Keratinocyte (primary cell): Measurements from ENCODE around the gene PRPF6. TPM values are rescaled to one million over a fixed set of nuclear protein-coding genes. Genes with fewer than 3 reads are reported as not detected.

Experiments used
- DNase-seq: peaks from one replicate; pipeline ENCODE4 v3.0.0-alpha.2; 2011; ENCODE audit warnings: low read depth, missing footprints, low spot score
- FAIRE-seq: peaks from 2 replicates; lab custom pipeline; 2011; peaks lifted over from hg19 to GRCh38; lab: Jason Lieb, UNC
- H2AFZ ChIP-seq: 2 replicates; pipeline ENCODE4 v1.6.0; 2012; ENCODE audit warnings: low read length, control low read depth, inconsistent platforms; ENCODE audit not compliant: control insufficient read depth
- H3K27ac ChIP-seq: 2 replicates; pipeline ENCODE4 v1.5.1; 2011; ENCODE audit warnings: low read length; ENCODE audit not compliant: control insufficient read depth, insufficient read depth
- H3K27me3 ChIP-seq: 3 replicates; pipeline ENCODE4 v1.6.0; 2011; ENCODE audit warnings: low read length; ENCODE audit not compliant: control insufficient read depth, insufficient read depth; ENCODE audit errors: extremely low read depth
- H3K36me3 ChIP-seq, 2 experiments: 2 replicates in 1 of 2; 3 replicates in 1 of 2; pipeline ENCODE4 v1.5.1; 2011; ENCODE audit warnings: low read length in 2 of 2, mild to moderate bottlenecking in 1 of 2; ENCODE audit not compliant: control insufficient read depth in 2 of 2, insufficient read depth in 2 of 2; ENCODE audit errors: extremely low read depth in 1 of 2
- H3K4me1 ChIP-seq: 3 replicates; pipeline ENCODE4 v1.5.1; 2011; ENCODE audit warnings: low read length; ENCODE audit not compliant: control insufficient read depth, insufficient read depth; ENCODE audit errors: extremely low read depth
- H3K4me2 ChIP-seq: 3 replicates; pipeline ENCODE4 v1.6.0; 2011; ENCODE audit warnings: low read depth, low read length; ENCODE audit not compliant: control insufficient read depth, insufficient read depth; ENCODE audit errors: extremely low read depth
- H3K4me3 ChIP-seq, 3 experiments: fragments of 200-600 bp in 1 of 3; sonication (generic) in 1 of 3; 2 replicates in 2 of 3; 3 replicates in 1 of 3; pipeline ENCODE4 v1.5.1; 2011 to 2016; ENCODE audit warnings: low read length in 3 of 3, mild to moderate bottlenecking in 3 of 3, control low read depth in 2 of 3, inconsistent platforms in 1 of 3, low read depth in 1 of 3, mixed read lengths in 1 of 3, mixed run types in 1 of 3, moderate library complexity in 1 of 3; ENCODE audit not compliant: control insufficient read depth in 2 of 3, insufficient read depth in 2 of 3; ENCODE audit errors: extremely low read depth in 1 of 3
- H3K79me2 ChIP-seq: 2 replicates; pipeline ENCODE4 v1.6.0; 2012; ENCODE audit warnings: low read length; ENCODE audit not compliant: control insufficient read depth, insufficient read depth
- H3K9ac ChIP-seq: 3 replicates; pipeline ENCODE4 v1.6.0; 2011; ENCODE audit warnings: low read length; ENCODE audit not compliant: control insufficient read depth, insufficient read depth; ENCODE audit errors: extremely low read depth
- H3K9me1 ChIP-seq: 3 replicates; pipeline ENCODE4 v1.6.0; 2011; ENCODE audit warnings: low read length; ENCODE audit not compliant: control insufficient read depth, insufficient read depth; ENCODE audit errors: extremely low read depth
- H3K9me3 ChIP-seq: 2 replicates; pipeline ENCODE4 v1.5.1; 2012; ENCODE audit warnings: low read depth, low read length; ENCODE audit not compliant: control insufficient read depth
- H4K20me1 ChIP-seq: 3 replicates; pipeline ENCODE4 v1.6.0; 2011; ENCODE audit warnings: low read length; ENCODE audit not compliant: control insufficient read depth, insufficient read depth; ENCODE audit errors: extremely low read depth
- CTCF ChIP-seq, 3 experiments: IDR thresholded peaks in 1 of 3; conservative IDR thresholded peaks in 1 of 3; optimal IDR thresholded peaks in 1 of 3; 2 replicates in 2 of 3; 3 replicates in 1 of 3; pipeline versions ENCODE3 to v1.5.1; 2011; ENCODE audit warnings: low read length in 3 of 3, mild to moderate bottlenecking in 3 of 3, moderate library complexity in 2 of 3, control low read depth in 1 of 3, inconsistent platforms in 1 of 3; ENCODE audit not compliant: insufficient read depth in 2 of 3; ENCODE audit errors: extremely low read depth in 1 of 3
- EZH2 ChIP-seq: IDR thresholded peaks from one replicate; pipeline ENCODE4 v1.6.1; 2012; ENCODE audit warnings: inconsistent platforms, mild to moderate bottlenecking, low read length, moderate library complexity
- dilution Hi-C: fragments of 300-500 bp; cut with MboI; formaldehyde crosslinking; loops from one replicate; pipeline ENCODE4 v1.7.0; 2020; ENCODE audit warnings: low sequenced_read_pairs; ENCODE audit not compliant: extremely low pct_ligation_motif_present
- polyA plus RNA-seq, 5 experiments: library from polyadenylated mRNA; depleted of rRNA in 3 of 5; stranded (reverse) in 3 of 5; stranded (forward) in 1 of 5; unstranded in 1 of 5; fragments of >200 nt; gene quantifications; 1 replicate in 1 of 5; 2 replicates in 3 of 5; 3 replicates in 1 of 5; pipeline versions ENCODE4 v1.2.1 to v1.2.3, GENCODE V29; 2011 to 2012; ENCODE audit warnings: missing spikeins in 2 of 5, low read depth in 1 of 5, low replicate concordance in 1 of 5

PRPF6 gene
- polyA plus RNA-seq, 1 donor (not counting 4 experiments of a cell fraction or from before 2014, with no cell fraction given), result 30.5 TPM

GRCh38 chr20:63976980-63977738 is 3.8 kb upstream of the PRPF6 start:
- Histone ChIP-seq H4K20me1 (no peaks in the 10 kb centered on the region), H2AFZ (no peak overlapping the region), H3K79me2 (peaks cover 10% of the 10 kb centered on the region), H3K36me3 (no peaks in the 10 kb centered on the region), H3K4me1 (peaks cover 27% of the 10 kb centered on the region), H3K27ac (no peak overlapping the region), H3K4me2 (no peak overlapping the region), H3K9me1 (no peaks in the 10 kb centered on the region), H3K9ac (no peak overlapping the region), H3K4me3 (no peak overlapping the region), H3K27me3 (no peaks in the 10 kb centered on the region), H3K9me3 (no peaks in the 10 kb centered on the region)
- dilution Hi-C loops, result no loop called here
- no peak for DNase-seq
- FAIRE-seq, result no peak
- TF ChIP-seq CTCF (optimal IDR thresholded peaks at IDR 0.05 in 1 of 3, IDR thresholded peaks at IDR 0.05 in 1 of 3, conservative IDR thresholded peaks at IDR 0.05 in 1 of 3; ENCODE audit: extremely low read depth in 1 of 3, insufficient read depth in 2 of 3, low read length in 3 of 3) (no peak), EZH2 (no peak)

- Histone ChIP-seq H2AFZ (no peak overlapping the region), H3K4me1 (peaks cover 31% of the 10 kb centered on the region), H3K4me3 (no peak overlapping the region), H3K36me3 (peaks cover 0 to under 1% of the 10 kb centered on the region in 2 experiments), H4K20me1 (no peaks in the 10 kb centered on the region), H3K9me3 (no peaks in the 10 kb centered on the region), H3K27me3 (no peaks in the 10 kb centered on the region), H3K9ac (no peak overlapping the region), H3K4me2 (no peak overlapping the region), H3K79me2 (peaks cover 16% of the 10 kb centered on the region), H3K9me1 (no peaks in the 10 kb centered on the region), H3K27ac (no peak overlapping the region)
- TF ChIP-seq EZH2 (no peak), CTCF (optimal IDR thresholded peaks at IDR 0.05 in 1 of 3, IDR thresholded peaks at IDR 0.05 in 1 of 3, conservative IDR thresholded peaks at IDR 0.05 in 1 of 3; ENCODE audit: extremely low read depth in 1 of 3, insufficient read depth in 2 of 3, low read length in 3 of 3) (no peak)
- FAIRE-seq, result no peak
- DNase-seq, result no peak
- dilution Hi-C loops, result no loop called here
These were observed 3.1 kb upstream of the PRPF6 start for GRCh38 chr20:63977739-63978276.
